Psoas muscle (tissue), 8 donors: ENCODE results near the gene MT1X. TPM values are rescaled to one million over a fixed set of nuclear protein-coding genes. Genes with fewer than 3 reads are reported as not detected.

Experiments used
- ATAC-seq, 4 donors: fragments of 200-7000 bp; cut with Tn5 transposase; one replicate each; pipeline ENCODE4 v1.9.1; 2020; ENCODE audit warnings: moderate library complexity in 3 of 4, mild to moderate bottlenecking in 2 of 4
- DNase-seq, 2 donors: peaks; one replicate each; pipeline ENCODE4 v3.0.0-alpha.2; 2020
- H3K27ac ChIP-seq: fragments of 200-600 bp; one replicate; pipeline ENCODE4 v1.8.0; 2022
- H3K27me3 ChIP-seq, 3 donors: fragments of 200-600 bp in 1 of 3; one replicate each; pipeline versions ENCODE4 v1.6.1 to v1.8.0; 2013 to 2022; ENCODE audit warnings: low read length in 2 of 3, mild to moderate bottlenecking in 2 of 3, moderate library complexity in 1 of 3; ENCODE audit not compliant: insufficient read depth in 3 of 3
- H3K36me3 ChIP-seq, 2 donors: fragments of 200-600 bp in 1 of 2; one replicate each; pipeline versions ENCODE4 v1.6.1 to v1.8.0; 2013 to 2022; ENCODE audit warnings: low read depth in 1 of 2, mild to moderate bottlenecking in 1 of 2, moderate library complexity in 1 of 2; ENCODE audit not compliant: insufficient read depth in 1 of 2
- H3K4me1 ChIP-seq: fragments of 200-600 bp; one replicate; pipeline ENCODE4 v1.8.0; 2022
- H3K4me3 ChIP-seq: fragments of 200-600 bp; one replicate; pipeline ENCODE4 v1.8.0; 2022; ENCODE audit warnings: mild to moderate bottlenecking
- H3K9me3 ChIP-seq: fragments of 200-600 bp; one replicate; pipeline ENCODE4 v1.8.0; 2022
- CTCF ChIP-seq: fragments of 200-600 bp; IDR thresholded peaks from one replicate; pipeline ENCODE4 v1.8.0; 2022; ENCODE audit warnings: antibody characterized with exemption
- WGBS, 3 donors: extraction: QIAGEN DNeasy Blood & Tissue Kit; methylation state at CpG; one replicate each; pipeline versions ENCODE4 v1.1.6 to v1.1.7; 2013; 5-methylcytosine and 5-hydroxymethylcytosine counted together
- intact Hi-C, 2 donors: fragments of 100-400 bp; cut with DNase I; formaldehyde crosslinking; loops; one replicate each; pipeline versions ENCODE4 v1.11.0 to v1.14.2; 2022
- long read RNA-seq, 2 donors: library from polyadenylated mRNA; unstranded; transcript quantifications; one replicate each; pipeline ENCODE4 v2.0.0, GENCODE V29; 2021
- polyA plus RNA-seq, 3 donors: library from polyadenylated mRNA; stranded (reverse); fragments of 200-250 nt; gene quantifications; one replicate each; pipeline ENCODE4 v1.2.3, GENCODE V29; 2013
- total RNA-seq, 4 donors: library from RNA; stranded (reverse); fragmentation: NEBNext Ultra II Directional in 2 of 4; extraction: Animal tissue kit (Norgen Biotek cat#: 25700) in 2 of 4; gene quantifications; one replicate each; pipeline versions ENCODE4 v1.2.1 to v1.2.4, GENCODE V29; 2021 to 2023
- donor health status: healthy with polysubstance abuse.
- donor health status: DM: no; HTN: no; CAD: no; lungs with moderate emphysema.
- donor health status: Bipolar disorder and iron deficiency.
- donor health status: healthy.
- donor health status: DM: yes; HTN: yes; CAD: no.
- donor health status: DM: no; HTN: no; CAD: no.
- donor health status: DM: no; HTN: no; CAD: no.
- donor health status: DM: yes; HTN: yes; CAD: no.

Gene MT1X
- 1,000 to 10,000 TPM in 3 of 4 donors, 100 to 1,000 TPM in 1; 481 to 5,859 (median 2,812) TPM for total RNA-seq
- over 10,000 TPM in 1 of 3 donors, 1,000 to 10,000 TPM in 2; 4,054 to 16,364 (median 8,652) TPM for polyA plus RNA-seq
- long read RNA-seq, donor 1, transcript MT1X-201 (3 exons, 450 nt) = major isoform, 144 of 147 reads
- long read RNA-seq, donor 1, partial matches to known transcripts = 0 of 147 reads
- long read RNA-seq, donor 1, other reads (novel, unspliced or antisense) = 0 of 147 reads
- long read RNA-seq, donor 2, transcript MT1X-204 (1 exons, 1,727 nt) = minor isoform, 19 of 538 reads
- long read RNA-seq, donor 2, transcript MT1X-203 (3 exons, 549 nt) = minor isoform, 5 of 538 reads
- long read RNA-seq, donor 2, transcript MT1X-201 (3 exons, 450 nt) = major isoform, 511 of 538 reads
- long read RNA-seq, donor 2, partial matches to known transcripts = 1 of 538 reads
- long read RNA-seq, donor 2, other reads (novel, unspliced or antisense) = 2 of 538 reads

GRCh38 chr16:56681939-56682702, at the start of gene MT1X:
TSS of gene MT1X (plus strand) at chr16:56682470. CDS start at chr16:56682541, 71 bp downstream.
- no peaks in the 10 kb centered on the region for H3K9me3 ChIP-seq
- no peaks in the 10 kb centered on the region for H3K36me3 ChIP-seq
- intact Hi-C loops = loop anchor here in 1 of 2 donors (2.0 kb wide), 1 partner anchor 73 kb away; the partner anchor contains the start of gene MT2A
- peak within 1 kb of the TSS; percentile 88 for H3K4me3 ChIP-seq
- peaks cover 45% of the 10 kb centered on the region for H3K4me1 ChIP-seq
- peak within 1 kb of the TSS; percentile 92 for H3K27ac ChIP-seq
- TF ChIP-seq CTCF = no peak
- 0 to 1% (median 0%) methylated on average over 36 to 49 of the region's 49 CpGs for WGBS, 3 donors
- H3K27me3 ChIP-seq = no peaks in the 10 kb centered on the region
- DNase-seq = peak; percentile 97 to 99
- peak; percentile 61 to 81 (median 72) for ATAC-seq

GRCh38 chr16:56632848-56633365, 49.4 kb upstream of the MT1X start:
- intact Hi-C loops = loop anchor here in 1 of 2 donors (5.0 kb wide), 1 partner anchor 39 kb away; no protein-coding TSS in a partner anchor
- peak in 1 of 4 donors; percentile 6 for ATAC-seq
- Histone ChIP-seq H3K27ac (peak overlapping the region; percentile 34), H3K27me3 (peaks cover 0 to 2% (median 0%) of the 10 kb centered on the region in 3 donors), H3K9me3 (no peaks in the 10 kb centered on the region), H3K4me1 (peaks cover 12% of the 10 kb centered on the region), H3K36me3 (no peaks in the 10 kb centered on the region), H3K4me3 (peak overlapping the region; percentile 67)
- DNase-seq = no peak
- TF ChIP-seq CTCF = no peak
- WGBS, 3 donors = 59 to 65% (median 60%) methylated on average over 6 of the region's 6 CpGs

GRCh38 chr16:56633535-56633934, 48.7 kb upstream of the MT1X start:
- Histone ChIP-seq H3K36me3 (no peaks in the 10 kb centered on the region), H3K4me1 (peaks cover 13% of the 10 kb centered on the region), H3K27ac (no peak overlapping the region), H3K27me3 (peaks cover 0 to 2% (median 0%) of the 10 kb centered on the region in 3 donors), H3K9me3 (no peaks in the 10 kb centered on the region), H3K4me3 (no peak overlapping the region)
- intact Hi-C loops = loop anchor here in 1 of 2 donors (5.0 kb wide), 1 partner anchor 39 kb away; no protein-coding TSS in a partner anchor
- DNase-seq = no peak
- WGBS, 3 donors = 59 to 73% (median 70%) methylated on average over 7 of the region's 7 CpGs
- no peak for TF ChIP-seq CTCF
- no peak for ATAC-seq

GRCh38 chr16:56634715-56635440, 47.4 kb upstream of the MT1X start:
- ATAC-seq = no peak
- no peak for DNase-seq
- intact Hi-C loops = loop anchor here in 1 of 2 donors (5.0 kb wide), 2 partner anchors 33 to 37 kb away; no protein-coding TSS in a partner anchor
- TF ChIP-seq CTCF = no peak
- Histone ChIP-seq H3K36me3 (no peaks in the 10 kb centered on the region), H3K27me3 (peaks cover 0 to 2% (median 0%) of the 10 kb centered on the region in 3 donors), H3K9me3 (no peaks in the 10 kb centered on the region), H3K4me3 (peak overlapping the region; percentile 4), H3K27ac (no peak overlapping the region), H3K4me1 (peaks cover 5% of the 10 kb centered on the region)
- 51 to 64% (median 61%) methylated on average over 43 to 47 of the region's 47 CpGs for WGBS, 3 donors
